ENCODE data around the gene KATNA1.

GRCh38 chr6:149680503-149680902 is 32.0 kb upstream of the KATNA1 start:
- TF ChIP-seq SMC3 (IDR thresholded peaks at IDR 0.05; ENCODE audit: low read depth, low read length) (no peak), NRF1 (IDR thresholded peaks at IDR 0.05; ENCODE audit: low read depth, low read length) (no peak), RFX5 (IDR thresholded peaks at IDR 0.05; ENCODE audit: low read length) (no peak), TAF1 (IDR thresholded peaks at IDR 0.05; ENCODE audit: borderline replicate concordance, low read depth, low read length) (no peak), SIN3A (IDR thresholded peaks at IDR 0.05; ENCODE audit: borderline replicate concordance, low read depth, low read length) (no peak), RXRA (IDR thresholded peaks at IDR 0.05; ENCODE audit: borderline replicate concordance, low read depth) (no peak), ELF1 (IDR thresholded peaks at IDR 0.05) (no peak), YY1 (IDR thresholded peaks at IDR 0.05; ENCODE audit: low read depth) (no peak)
- TF ChIP-seq, protein P1, sequence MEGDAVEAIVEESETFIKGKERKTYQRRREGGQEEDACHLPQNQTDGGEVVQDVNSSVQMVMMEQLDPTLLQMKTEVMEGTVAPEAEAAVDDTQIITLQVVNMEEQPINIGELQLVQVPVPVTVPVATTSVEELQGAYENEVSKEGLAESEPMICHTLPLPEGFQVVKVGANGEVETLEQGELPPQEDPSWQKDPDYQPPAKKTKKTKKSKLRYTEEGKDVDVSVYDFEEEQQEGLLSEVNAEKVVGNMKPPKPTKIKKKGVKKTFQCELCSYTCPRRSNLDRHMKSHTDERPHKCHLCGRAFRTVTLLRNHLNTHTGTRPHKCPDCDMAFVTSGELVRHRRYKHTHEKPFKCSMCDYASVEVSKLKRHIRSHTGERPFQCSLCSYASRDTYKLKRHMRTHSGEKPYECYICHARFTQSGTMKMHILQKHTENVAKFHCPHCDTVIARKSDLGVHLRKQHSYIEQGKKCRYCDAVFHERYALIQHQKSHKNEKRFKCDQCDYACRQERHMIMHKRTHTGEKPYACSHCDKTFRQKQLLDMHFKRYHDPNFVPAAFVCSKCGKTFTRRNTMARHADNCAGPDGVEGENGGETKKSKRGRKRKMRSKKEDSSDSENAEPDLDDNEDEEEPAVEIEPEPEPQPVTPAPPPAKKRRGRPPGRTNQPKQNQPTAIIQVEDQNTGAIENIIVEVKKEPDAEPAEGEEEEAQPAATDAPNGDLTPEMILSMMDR (IDR thresholded peaks at IDR 0.05), result no peak
- TF ChIP-seq, protein P2, sequence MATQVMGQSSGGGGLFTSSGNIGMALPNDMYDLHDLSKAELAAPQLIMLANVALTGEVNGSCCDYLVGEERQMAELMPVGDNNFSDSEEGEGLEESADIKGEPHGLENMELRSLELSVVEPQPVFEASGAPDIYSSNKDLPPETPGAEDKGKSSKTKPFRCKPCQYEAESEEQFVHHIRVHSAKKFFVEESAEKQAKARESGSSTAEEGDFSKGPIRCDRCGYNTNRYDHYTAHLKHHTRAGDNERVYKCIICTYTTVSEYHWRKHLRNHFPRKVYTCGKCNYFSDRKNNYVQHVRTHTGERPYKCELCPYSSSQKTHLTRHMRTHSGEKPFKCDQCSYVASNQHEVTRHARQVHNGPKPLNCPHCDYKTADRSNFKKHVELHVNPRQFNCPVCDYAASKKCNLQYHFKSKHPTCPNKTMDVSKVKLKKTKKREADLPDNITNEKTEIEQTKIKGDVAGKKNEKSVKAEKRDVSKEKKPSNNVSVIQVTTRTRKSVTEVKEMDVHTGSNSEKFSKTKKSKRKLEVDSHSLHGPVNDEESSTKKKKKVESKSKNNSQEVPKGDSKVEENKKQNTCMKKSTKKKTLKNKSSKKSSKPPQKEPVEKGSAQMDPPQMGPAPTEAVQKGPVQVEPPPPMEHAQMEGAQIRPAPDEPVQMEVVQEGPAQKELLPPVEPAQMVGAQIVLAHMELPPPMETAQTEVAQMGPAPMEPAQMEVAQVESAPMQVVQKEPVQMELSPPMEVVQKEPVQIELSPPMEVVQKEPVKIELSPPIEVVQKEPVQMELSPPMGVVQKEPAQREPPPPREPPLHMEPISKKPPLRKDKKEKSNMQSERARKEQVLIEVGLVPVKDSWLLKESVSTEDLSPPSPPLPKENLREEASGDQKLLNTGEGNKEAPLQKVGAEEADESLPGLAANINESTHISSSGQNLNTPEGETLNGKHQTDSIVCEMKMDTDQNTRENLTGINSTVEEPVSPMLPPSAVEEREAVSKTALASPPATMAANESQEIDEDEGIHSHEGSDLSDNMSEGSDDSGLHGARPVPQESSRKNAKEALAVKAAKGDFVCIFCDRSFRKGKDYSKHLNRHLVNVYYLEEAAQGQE (IDR thresholded peaks at IDR 0.05; ENCODE audit: low read depth, low read length), result no peak
